Lower lobe of right lung (tissue), 2 donors: Measurements from ENCODE around the gene NEURL3. TPM values are rescaled to one million over a fixed set of nuclear protein-coding genes. Genes with fewer than 3 reads are reported as not detected.
"Not testable (repeated sequence)": the region's sequence is repeated elsewhere in the genome, so short reads cannot be mapped to it uniquely, and the experiment has no call there.

Experiments
- ATAC-seq, 2 donors: fragments of 200-7000 bp; cut with Tn5 transposase; one replicate each; pipeline ENCODE4 v1.9.1; 2020 to 2022; ENCODE audit warnings: mild to moderate bottlenecking in 2 of 2, moderate library complexity in 2 of 2
- DNase-seq: peaks from one replicate; pipeline ENCODE4 v3.0.0-alpha.2; 2020
- H3K27ac ChIP-seq: fragments of 200-600 bp; one replicate; pipeline ENCODE4 v1.8.0; 2022
- H3K27me3 ChIP-seq: fragments of 200-600 bp; one replicate; pipeline ENCODE4 v1.8.0; 2022; ENCODE audit warnings: low read depth
- H3K36me3 ChIP-seq: fragments of 200-600 bp; one replicate; pipeline ENCODE4 v1.8.0; 2022; ENCODE audit warnings: mild to moderate bottlenecking
- H3K4me1 ChIP-seq: fragments of 200-600 bp; one replicate; pipeline ENCODE4 v1.8.0; 2022
- H3K4me3 ChIP-seq: fragments of 200-600 bp; one replicate; pipeline ENCODE4 v1.8.0; 2022; ENCODE audit warnings: mild to moderate bottlenecking
- H3K9me3 ChIP-seq: fragments of 200-600 bp; one replicate; pipeline ENCODE4 v1.8.0; 2022
- intact Hi-C: fragments of 100-400 bp; cut with DNase I; formaldehyde crosslinking; loops from one replicate; pipeline ENCODE4 v1.11.0; 2022
- total RNA-seq: library from RNA; stranded (reverse); fragmentation: NEBNext Ultra II Directional; extraction: Animal tissue kit (Norgen Biotek cat#: 25700); gene quantifications from one replicate; pipeline ENCODE4 v1.2.1, GENCODE V29; 2021
- TF ChIP-seq, protein P1 (sequence below): fragments of 200-600 bp; IDR thresholded peaks from one replicate; pipeline ENCODE4 v1.8.0; 2022; ENCODE audit warnings: antibody characterized with exemption, mild to moderate bottlenecking
- donor health status: DM: no; HTN: yes; CAD: no; lungs with severe emphysema.

Gene NEURL3
- total RNA-seq, 1 donor from 2014 or later, result 0.27 TPM

DNA sequence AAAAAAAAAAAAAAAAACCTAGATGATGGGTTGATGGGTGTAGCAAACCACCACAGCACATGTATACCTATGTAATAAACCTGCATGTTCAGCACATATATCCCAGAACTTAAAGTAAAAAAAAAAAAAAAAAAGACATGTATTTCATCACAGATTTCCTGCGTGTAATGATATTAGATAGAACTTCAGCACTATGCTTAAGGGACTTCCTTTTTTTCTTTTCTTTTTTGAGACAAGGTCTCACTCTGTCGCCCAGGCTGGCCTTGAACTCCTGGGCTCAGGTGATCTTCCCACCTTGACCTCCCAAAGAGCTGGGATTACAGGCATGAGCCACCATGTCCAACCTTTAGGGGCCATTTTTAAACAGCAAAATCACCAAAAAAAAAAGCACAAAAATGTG lies 42.0 kb downstream of the NEURL3 start:
- Histone ChIP-seq H3K4me1 (no peaks in the 10 kb centered on the region), H3K9me3 (peaks cover 8% of the 10 kb centered on the region), H3K36me3 (no peaks in the 10 kb centered on the region), H3K4me3 (no peak overlapping the region), H3K27ac (no peak overlapping the region), H3K27me3 (no peaks in the 10 kb centered on the region)
- intact Hi-C loops, result no loop called here
- TF ChIP-seq, protein P1, sequence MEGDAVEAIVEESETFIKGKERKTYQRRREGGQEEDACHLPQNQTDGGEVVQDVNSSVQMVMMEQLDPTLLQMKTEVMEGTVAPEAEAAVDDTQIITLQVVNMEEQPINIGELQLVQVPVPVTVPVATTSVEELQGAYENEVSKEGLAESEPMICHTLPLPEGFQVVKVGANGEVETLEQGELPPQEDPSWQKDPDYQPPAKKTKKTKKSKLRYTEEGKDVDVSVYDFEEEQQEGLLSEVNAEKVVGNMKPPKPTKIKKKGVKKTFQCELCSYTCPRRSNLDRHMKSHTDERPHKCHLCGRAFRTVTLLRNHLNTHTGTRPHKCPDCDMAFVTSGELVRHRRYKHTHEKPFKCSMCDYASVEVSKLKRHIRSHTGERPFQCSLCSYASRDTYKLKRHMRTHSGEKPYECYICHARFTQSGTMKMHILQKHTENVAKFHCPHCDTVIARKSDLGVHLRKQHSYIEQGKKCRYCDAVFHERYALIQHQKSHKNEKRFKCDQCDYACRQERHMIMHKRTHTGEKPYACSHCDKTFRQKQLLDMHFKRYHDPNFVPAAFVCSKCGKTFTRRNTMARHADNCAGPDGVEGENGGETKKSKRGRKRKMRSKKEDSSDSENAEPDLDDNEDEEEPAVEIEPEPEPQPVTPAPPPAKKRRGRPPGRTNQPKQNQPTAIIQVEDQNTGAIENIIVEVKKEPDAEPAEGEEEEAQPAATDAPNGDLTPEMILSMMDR, result no peak
- ATAC-seq, result no peak
- no peak for DNase-seq

DNA sequence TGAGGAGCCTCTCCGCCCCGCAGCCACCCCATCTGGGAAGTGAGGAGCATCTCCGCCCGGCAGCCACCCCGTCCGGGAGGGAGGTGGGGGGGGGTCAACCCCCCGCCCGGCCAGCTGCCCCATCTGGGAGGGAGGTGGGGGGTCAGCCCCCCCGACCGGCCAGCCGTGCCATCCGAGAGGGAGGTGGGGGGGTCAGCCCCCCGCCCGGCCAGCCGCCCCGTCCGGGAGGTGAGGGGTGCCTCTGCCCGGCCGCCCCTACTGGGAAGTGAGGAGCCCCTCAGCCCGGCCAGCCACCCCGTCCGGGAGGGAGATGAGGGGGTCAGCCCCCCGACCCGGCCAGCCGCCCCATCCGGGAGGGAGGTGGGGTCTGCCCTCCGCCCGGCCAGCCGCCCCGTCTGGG lies 43.5 kb downstream of the NEURL3 start:
- not testable (repeated sequence) for H3K27me3 ChIP-seq, H3K4me3 ChIP-seq, DNase-seq

DNA sequence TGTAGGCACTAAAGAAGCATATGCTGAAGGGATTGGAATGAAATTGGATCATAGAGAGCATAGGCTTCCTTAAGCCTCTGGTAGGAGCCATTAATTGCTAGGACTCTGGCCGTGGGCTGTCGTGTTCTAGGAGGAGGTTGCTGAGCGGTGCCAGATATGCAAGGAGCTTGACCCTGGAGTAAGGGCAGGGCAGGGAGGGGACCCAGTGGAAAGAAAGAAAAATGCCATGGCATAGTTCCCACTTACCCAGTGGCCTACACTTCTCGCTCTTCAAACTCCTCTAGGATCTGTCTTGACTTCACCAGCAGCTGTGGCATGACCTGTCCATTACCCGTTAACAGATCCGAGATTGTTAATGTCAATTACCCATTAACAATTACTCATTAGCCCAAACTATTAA lies 53.1 kb downstream of the NEURL3 start:
- no peaks in the 10 kb centered on the region for H3K9me3 ChIP-seq
- DNase-seq (no peak), ATAC-seq (peak in 1 of 2 donors; percentile 67)
- no peak overlapping the region for H3K27ac ChIP-seq
- H3K4me1 ChIP-seq, result no peaks in the 10 kb centered on the region
- TF ChIP-seq, protein P1, result no peak
- no peak overlapping the region for H3K4me3 ChIP-seq
- no peaks in the 10 kb centered on the region for H3K27me3 ChIP-seq
- H3K36me3 ChIP-seq, result no peaks in the 10 kb centered on the region
- intact Hi-C loops, result no loop called here

More for the DNA sequence above, 43.5 kb downstream of the NEURL3 start:
- H3K27ac ChIP-seq, H3K36me3 ChIP-seq, intact Hi-C loops, H3K9me3 ChIP-seq, H3K4me1 ChIP-seq, ATAC-seq: not testable (repeated sequence)

DNA sequence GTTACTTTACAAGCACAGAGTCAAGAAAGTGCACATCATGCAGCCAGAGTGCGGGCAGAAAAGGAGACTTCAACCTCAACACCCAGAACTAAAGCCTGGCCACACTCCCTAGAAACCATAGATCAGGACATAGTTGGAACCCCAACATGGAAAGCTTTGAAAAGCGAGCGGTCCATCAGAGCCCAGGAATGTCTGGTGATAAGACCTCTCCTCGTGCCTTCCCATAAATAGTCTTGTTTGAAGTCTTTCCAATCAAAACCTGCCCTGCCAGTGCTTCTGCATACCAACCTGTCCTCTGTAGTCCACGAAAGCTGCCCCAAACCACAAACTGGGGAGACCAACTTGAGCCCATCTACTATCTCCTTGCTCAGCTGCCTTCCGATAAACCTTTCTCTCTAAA lies 55.5 kb downstream of the NEURL3 start:
- Histone ChIP-seq H3K27ac (no peak overlapping the region), H3K4me1 (no peaks in the 10 kb centered on the region), H3K4me3 (no peak overlapping the region), H3K27me3 (no peaks in the 10 kb centered on the region), H3K9me3 (no peaks in the 10 kb centered on the region), H3K36me3 (no peaks in the 10 kb centered on the region)
- no peak for DNase-seq
- intact Hi-C loops, result no loop called here
- ATAC-seq, result no peak
- TF ChIP-seq, protein P1, result no peak

DNA sequence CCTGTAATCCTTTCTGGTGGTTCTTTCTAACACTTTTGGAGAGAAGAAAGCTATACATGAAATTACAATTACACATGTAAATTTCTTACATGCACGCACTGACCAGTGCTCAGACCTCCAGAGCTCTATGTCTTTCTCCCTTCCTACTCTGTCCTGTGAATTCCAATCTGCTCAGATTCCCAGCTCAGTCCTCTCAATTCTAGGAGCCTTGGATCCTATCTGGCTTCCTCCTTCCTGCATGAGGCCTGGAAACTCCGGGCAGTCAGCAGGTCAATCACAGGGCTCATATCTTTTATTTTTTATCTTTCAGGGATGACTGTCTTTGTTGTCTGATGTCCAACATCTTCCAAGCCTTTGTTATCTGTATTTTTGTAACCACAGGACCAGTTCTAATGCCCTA lies 56.0 kb downstream of the NEURL3 start:
- no peak overlapping the region for H3K4me3 ChIP-seq
- intact Hi-C loops, result no loop called here
- no peaks in the 10 kb centered on the region for H3K27me3 ChIP-seq
- TF ChIP-seq, protein P1, result no peak
- H3K27ac ChIP-seq, result no peak overlapping the region
- no peaks in the 10 kb centered on the region for H3K4me1 ChIP-seq
- DNase-seq (no peak), ATAC-seq (no peak)
- no peaks in the 10 kb centered on the region for H3K9me3 ChIP-seq
- no peaks in the 10 kb centered on the region for H3K36me3 ChIP-seq

DNA sequence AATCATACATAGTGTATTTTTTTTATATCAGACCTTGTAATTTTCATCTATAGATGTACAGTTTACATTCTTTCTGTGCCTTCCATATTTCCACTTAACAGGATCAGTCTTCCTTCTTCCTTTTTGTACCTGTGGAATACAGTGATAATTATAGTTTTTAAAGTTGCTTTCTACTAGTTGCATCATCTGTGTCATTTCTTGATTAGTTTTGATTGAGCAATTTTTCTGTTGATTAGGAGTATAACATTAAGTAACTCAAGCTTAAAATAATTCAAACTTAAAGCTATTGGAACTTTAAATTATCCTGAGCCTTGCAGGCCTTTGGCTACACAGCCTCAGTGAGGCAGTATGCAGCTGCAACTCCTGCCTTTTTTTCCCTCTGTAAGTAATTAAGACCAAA lies 57.4 kb downstream of the NEURL3 start:
- ATAC-seq (no peak), DNase-seq (no peak)
- Histone ChIP-seq H3K4me1 (no peaks in the 10 kb centered on the region), H3K4me3 (no peak overlapping the region), H3K27ac (no peak overlapping the region), H3K27me3 (no peaks in the 10 kb centered on the region), H3K36me3 (no peaks in the 10 kb centered on the region), H3K9me3 (no peaks in the 10 kb centered on the region)
- TF ChIP-seq, protein P1, result no peak
- intact Hi-C loops, result no loop called here

Other genes starting within 250 kb of the NEURL3 start
- 77.4 TPM for gene TMEM127, start 239.4 kb downstream of the NEURL3 start, total RNA-seq
- 62.3 TPM for gene CIAO1, start 239.1 kb downstream of the NEURL3 start, total RNA-seq
- gene SNRNP200, start 199.8 kb downstream of the NEURL3 start, total RNA-seq, result 95.3 TPM
- gene ITPRIPL1, start 180.0 kb downstream of the NEURL3 start, total RNA-seq, result 1.9 TPM
- gene NCAPH, start 169.6 kb downstream of the NEURL3 start, total RNA-seq, result 1.2 TPM
- 27.7 TPM for gene ARID5A, start 31.4 kb upstream of the NEURL3 start, total RNA-seq
- 45.0 TPM for gene KANSL3, start 133.0 kb upstream of the NEURL3 start, total RNA-seq
- gene FER1L5, start 137.4 kb upstream of the NEURL3 start, total RNA-seq, result 0.44 TPM
- 20.9 TPM for gene LMAN2L, start 234.7 kb upstream of the NEURL3 start, total RNA-seq